Muscle of back (tissue), 11 donors: ENCODE results near the gene ITPK1. TPM values are rescaled to one million over a fixed set of nuclear protein-coding genes. Genes with fewer than 3 reads are reported as not detected.

Experiments used
- DNase-seq, 3 donors: peaks; one replicate each; pipeline versions ENCODE4 v3.0.0 to v3.0.0-alpha.2; 2013
- polyA plus RNA-seq, 10 donors: library from polyadenylated mRNA; unstranded; fragments of 120-200 nt; gene quantifications; one replicate each; pipeline ENCODE4 v1.2.1, GENCODE V29; 2013; ENCODE audit not compliant: insufficient read length in 10 of 10

The ITPK1 gene
- polyA plus RNA-seq, 10 donors = 10.0 to 21.2 (median 14.4) TPM

- DNase-seq = no peak
Measured at GRCh38 chr14:92970271-92970670, 145.5 kb downstream of the ITPK1 start.

GRCh38 chr14:92969871-92970270 lies 145.9 kb downstream of the ITPK1 start:
- no peak for DNase-seq

GRCh38 chr14:92969430-92969829 lies 146.3 kb downstream of the ITPK1 start:
- no peak for DNase-seq

GRCh38 chr14:92968291-92969020 lies 147.3 kb downstream of the ITPK1 start:
- DNase-seq = no peak

GRCh38 chr14:92967346-92967926 lies 148.3 kb downstream of the ITPK1 start:
- DNase-seq = no peak

- DNase-seq = no peak
Measured at GRCh38 chr14:92965281-92965680, 150.4 kb downstream of the ITPK1 start.

GRCh38 chr14:92964124-92965109 lies 151.3 kb downstream of the ITPK1 start:
- DNase-seq = no peak

GRCh38 chr14:92963301-92964123 lies 152.2 kb downstream of the ITPK1 start:
- DNase-seq = no peak

GRCh38 chr14:92962831-92963095 lies 153.0 kb downstream of the ITPK1 start:
- DNase-seq = no peak

- no peak for DNase-seq
Measured at GRCh38 chr14:92962031-92962830, 153.5 kb downstream of the ITPK1 start.

GRCh38 chr14:92961567-92961855 lies 154.2 kb downstream of the ITPK1 start:
- no peak for DNase-seq

GRCh38 chr14:92960706-92961566 lies 154.8 kb downstream of the ITPK1 start:
- no peak for DNase-seq

- DNase-seq = no peak
Measured at GRCh38 chr14:92959761-92960680, 155.7 kb downstream of the ITPK1 start.

GRCh38 chr14:92959189-92959531 lies 156.6 kb downstream of the ITPK1 start:
- DNase-seq = peak; percentile 32 to 57 (median 45)

- DNase-seq = no peak
Measured at GRCh38 chr14:92958373-92959188, 157.1 kb downstream of the ITPK1 start.

- DNase-seq = no peak
Measured at GRCh38 chr14:92956961-92957360, 158.8 kb downstream of the ITPK1 start.

- DNase-seq = no peak
Measured at GRCh38 chr14:92955381-92955780, 160.3 kb downstream of the ITPK1 start.

- DNase-seq = no peak
Measured at GRCh38 chr14:92954933-92955332, 160.8 kb downstream of the ITPK1 start.
